ENCODE measurements around the gene RALGAPA1.

RALGAPA1 gene

DNA sequence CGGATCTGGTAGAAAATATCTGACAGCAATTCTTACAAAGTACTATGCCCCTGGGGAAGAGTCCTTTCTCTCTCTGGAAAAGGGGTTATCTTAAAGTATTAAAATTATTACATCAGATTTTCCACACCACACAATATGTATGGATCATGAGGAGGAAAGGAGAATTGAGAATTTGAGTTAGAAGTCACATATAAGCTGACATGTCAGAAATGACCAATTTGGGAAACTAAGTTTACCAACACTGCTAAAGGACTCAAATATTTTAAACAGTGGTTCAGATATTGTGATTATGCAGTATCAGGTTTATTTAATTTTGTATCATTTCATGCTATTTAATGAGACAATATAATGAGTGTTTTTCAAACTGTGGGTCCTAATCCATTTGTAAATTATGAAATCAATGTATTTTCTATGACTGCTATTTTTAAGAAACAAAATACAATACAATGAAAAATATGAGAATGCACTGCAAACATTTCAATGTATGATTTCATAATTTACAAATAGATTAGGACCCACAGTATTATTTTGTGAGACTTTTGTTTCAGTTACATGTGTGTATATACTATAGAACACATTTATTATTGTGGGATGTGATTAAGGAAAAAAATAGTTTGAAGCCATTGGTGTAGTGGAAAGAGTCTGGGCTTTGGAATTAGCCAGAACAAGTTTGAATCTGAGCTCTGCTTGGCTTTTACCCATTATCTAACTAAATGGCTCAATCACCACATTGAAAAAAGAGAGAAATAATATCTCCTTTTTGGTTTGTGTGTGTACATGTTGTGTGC lies 276.9 kb downstream of the RALGAPA1 start:
- DNase-seq (ENCODE audit: low read depth), result no peak
- TF ChIP-seq MYC (IDR thresholded peaks at IDR 0.05; ENCODE audit: low read depth, low read length) (no peak), POLR2A (IDR thresholded peaks at IDR 0.05; ENCODE audit: extremely low read depth, insufficient read length) (no peak)
- TF ChIP-seq, protein P1, sequence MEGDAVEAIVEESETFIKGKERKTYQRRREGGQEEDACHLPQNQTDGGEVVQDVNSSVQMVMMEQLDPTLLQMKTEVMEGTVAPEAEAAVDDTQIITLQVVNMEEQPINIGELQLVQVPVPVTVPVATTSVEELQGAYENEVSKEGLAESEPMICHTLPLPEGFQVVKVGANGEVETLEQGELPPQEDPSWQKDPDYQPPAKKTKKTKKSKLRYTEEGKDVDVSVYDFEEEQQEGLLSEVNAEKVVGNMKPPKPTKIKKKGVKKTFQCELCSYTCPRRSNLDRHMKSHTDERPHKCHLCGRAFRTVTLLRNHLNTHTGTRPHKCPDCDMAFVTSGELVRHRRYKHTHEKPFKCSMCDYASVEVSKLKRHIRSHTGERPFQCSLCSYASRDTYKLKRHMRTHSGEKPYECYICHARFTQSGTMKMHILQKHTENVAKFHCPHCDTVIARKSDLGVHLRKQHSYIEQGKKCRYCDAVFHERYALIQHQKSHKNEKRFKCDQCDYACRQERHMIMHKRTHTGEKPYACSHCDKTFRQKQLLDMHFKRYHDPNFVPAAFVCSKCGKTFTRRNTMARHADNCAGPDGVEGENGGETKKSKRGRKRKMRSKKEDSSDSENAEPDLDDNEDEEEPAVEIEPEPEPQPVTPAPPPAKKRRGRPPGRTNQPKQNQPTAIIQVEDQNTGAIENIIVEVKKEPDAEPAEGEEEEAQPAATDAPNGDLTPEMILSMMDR (IDR thresholded peaks at IDR 0.05; ENCODE audit: low read depth, low read length), result no peak
- TF ChIP-seq, protein P2, sequence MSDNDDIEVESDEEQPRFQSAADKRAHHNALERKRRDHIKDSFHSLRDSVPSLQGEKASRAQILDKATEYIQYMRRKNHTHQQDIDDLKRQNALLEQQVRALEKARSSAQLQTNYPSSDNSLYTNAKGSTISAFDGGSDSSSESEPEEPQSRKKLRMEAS (IDR thresholded peaks at IDR 0.05; ENCODE audit: low read depth, low read length), result no peak
- no peak overlapping the region for H3K4me3 ChIP-seq (ENCODE audit: low read depth, low read length)

DNA sequence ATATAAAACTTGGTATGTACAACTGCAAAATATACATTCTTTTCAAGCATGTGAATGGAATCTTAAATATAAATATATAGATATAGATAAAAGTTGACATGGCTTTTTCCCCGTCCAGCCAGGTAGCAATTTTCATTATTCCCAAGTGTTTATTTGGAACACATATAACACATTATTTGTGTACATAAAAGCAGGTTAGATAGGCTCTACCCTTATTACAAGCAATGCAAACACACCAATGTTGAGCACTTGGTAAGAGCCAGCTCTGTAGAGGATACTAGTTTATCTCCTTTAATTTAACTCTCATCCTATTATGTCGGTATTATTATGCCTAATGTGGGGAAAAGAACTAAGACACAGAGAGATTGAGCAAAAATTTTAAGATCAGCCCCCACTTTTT lies 282.1 kb downstream of the RALGAPA1 start:
- no peak for DNase-seq (ENCODE audit: low read depth)
- TF ChIP-seq MYC (IDR thresholded peaks at IDR 0.05; ENCODE audit: low read depth, low read length) (no peak), POLR2A (IDR thresholded peaks at IDR 0.05; ENCODE audit: extremely low read depth, insufficient read length) (no peak)
- no peak overlapping the region for H3K4me3 ChIP-seq (ENCODE audit: low read depth, low read length)

DNA sequence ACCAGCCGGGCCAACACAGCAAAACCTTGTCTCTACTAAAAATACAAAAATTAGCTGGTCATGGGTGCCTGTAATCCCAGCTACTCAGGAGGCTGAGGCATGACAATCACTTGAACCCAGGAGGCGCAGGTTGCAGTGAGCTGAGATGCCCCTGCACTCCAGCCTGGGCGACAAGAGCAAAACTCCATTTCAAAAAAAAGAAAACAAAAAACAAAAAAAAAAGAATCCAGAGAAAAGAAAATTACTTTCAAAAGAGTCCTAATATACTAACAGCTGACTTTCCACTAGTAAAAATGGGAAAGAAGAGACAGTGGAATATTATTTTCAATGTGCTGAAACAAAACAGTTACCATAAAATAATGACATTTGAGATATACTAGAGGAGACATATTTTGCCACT lies 283.4 kb downstream of the RALGAPA1 start:
- TF ChIP-seq, protein P2 (IDR thresholded peaks at IDR 0.05; ENCODE audit: low read depth, low read length), result no peak
- TF ChIP-seq POLR2A (IDR thresholded peaks at IDR 0.05; ENCODE audit: extremely low read depth, insufficient read length) (no peak), MYC (IDR thresholded peaks at IDR 0.05; ENCODE audit: low read depth, low read length) (no peak)
- TF ChIP-seq, protein P1 (IDR thresholded peaks at IDR 0.05; ENCODE audit: low read depth, low read length), result no peak
- no peak overlapping the region for H3K4me3 ChIP-seq (ENCODE audit: low read depth, low read length)
- DNase-seq (ENCODE audit: low read depth), result no peak

DNA sequence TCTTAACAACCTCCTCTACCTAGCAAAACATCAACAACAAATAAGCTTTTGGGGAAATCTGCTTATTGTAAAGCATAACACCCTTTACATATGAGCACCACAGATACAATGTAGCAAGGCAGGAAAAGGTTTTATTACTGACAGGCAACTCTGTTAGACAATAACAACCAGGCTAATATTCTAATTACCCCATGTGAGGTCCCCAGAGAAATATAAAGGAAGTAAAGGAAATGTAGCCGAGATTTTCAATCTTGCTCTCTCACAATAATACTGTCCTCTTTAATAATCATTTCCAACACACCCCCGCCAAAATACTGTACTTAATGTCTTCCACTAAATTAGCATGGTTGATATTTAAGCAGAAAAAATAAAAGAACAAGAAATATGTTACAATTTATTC lies 289.1 kb downstream of the RALGAPA1 start:
- no peak overlapping the region for H3K4me3 ChIP-seq (ENCODE audit: low read depth, low read length)
- no peak for TF ChIP-seq MYC (IDR thresholded peaks at IDR 0.05; ENCODE audit: low read depth, low read length)
- TF ChIP-seq, protein P1 (IDR thresholded peaks at IDR 0.05; ENCODE audit: low read depth, low read length), result no peak
- TF ChIP-seq POLR2A (IDR thresholded peaks at IDR 0.05; ENCODE audit: extremely low read depth, insufficient read length), result no peak
- TF ChIP-seq, protein P2 (IDR thresholded peaks at IDR 0.05; ENCODE audit: low read depth, low read length), result no peak
- no peak for DNase-seq (ENCODE audit: low read depth)

DNA sequence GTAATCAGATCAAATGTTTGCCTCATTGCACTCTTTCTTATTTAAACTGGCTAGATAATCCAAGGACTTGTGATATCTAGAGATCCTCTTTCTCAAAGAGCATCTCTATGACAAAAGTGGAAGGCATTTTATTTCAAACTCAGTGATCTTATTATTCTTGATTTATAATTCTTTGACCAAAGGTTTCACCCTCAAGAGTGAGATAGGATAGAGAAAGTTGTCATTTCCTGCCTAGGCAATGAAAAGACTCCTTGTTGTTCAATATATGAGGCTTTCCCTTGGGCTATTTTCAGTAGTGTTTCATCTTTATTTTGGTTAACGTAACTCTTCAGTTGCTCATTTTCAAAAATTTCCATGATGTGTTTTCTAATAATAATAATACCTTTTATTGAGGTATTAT lies 293.2 kb downstream of the RALGAPA1 start:
- no peak overlapping the region for H3K4me3 ChIP-seq (ENCODE audit: low read depth, low read length)
- TF ChIP-seq POLR2A (IDR thresholded peaks at IDR 0.05; ENCODE audit: extremely low read depth, insufficient read length) (no peak), MYC (IDR thresholded peaks at IDR 0.05; ENCODE audit: low read depth, low read length) (no peak)
- TF ChIP-seq, protein P1 (IDR thresholded peaks at IDR 0.05; ENCODE audit: low read depth, low read length), result no peak
- TF ChIP-seq, protein P2 (IDR thresholded peaks at IDR 0.05; ENCODE audit: low read depth, low read length), result no peak
- DNase-seq (ENCODE audit: low read depth), result no peak

DNA sequence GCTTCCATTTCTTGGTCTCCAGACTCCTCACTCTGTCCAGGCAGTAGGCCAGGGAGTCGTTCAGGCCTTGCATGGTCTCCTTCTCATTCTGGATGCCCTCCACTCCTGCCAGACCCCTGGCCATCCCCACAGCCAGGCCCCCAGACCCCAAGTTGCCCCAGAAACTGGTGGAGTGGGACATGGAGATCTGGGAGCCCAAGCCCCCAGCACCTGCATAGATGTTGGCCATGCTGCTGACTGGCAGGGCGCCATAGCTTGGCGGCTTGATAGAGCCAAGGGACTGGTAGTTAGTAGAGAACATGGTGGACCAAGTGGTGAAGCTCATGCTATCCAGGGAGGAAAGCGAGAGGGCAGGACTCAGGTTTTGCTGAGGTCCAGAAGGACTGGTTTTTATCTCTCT lies 296.3 kb downstream of the RALGAPA1 start:
- DNase-seq (ENCODE audit: low read depth), result no peak
- H3K4me3 ChIP-seq (ENCODE audit: low read depth, low read length), result no peak overlapping the region
- TF ChIP-seq, protein P1 (IDR thresholded peaks at IDR 0.05; ENCODE audit: low read depth, low read length), result no peak

All from NB4 (cell line).